K562 (cell line): ENCODE results near the gene ADD1. TPM values are rescaled to one million over a fixed set of nuclear protein-coding genes. Genes with fewer than 3 reads are reported as not detected.
A peak's percentile ranks its signal among the peaks of the same experiment; 100 is the strongest.

ENCODE experiments used
- ATF1 ChIP-seq, 2 experiments: fragments of 450-650 bp in 1 of 2; IDR thresholded peaks; 2 replicates each; pipeline ENCODE4 v1.6.1; 2016; ENCODE audit warnings: missing compliant biosample characterization in 1 of 2, missing genetic modification characterization in 1 of 2
- CBX3 ChIP-seq, 2 experiments: IDR thresholded peaks; 1 replicate in 1 of 2; 2 replicates in 1 of 2; pipeline ENCODE4 v1.6.1; 2012; ENCODE audit warnings: inconsistent platforms in 2 of 2, low read length in 2 of 2, borderline replicate concordance in 1 of 2, control low read depth in 1 of 2
- CEBPB ChIP-seq: fragments of 450-650 bp; IDR thresholded peaks from 2 replicates; pipeline ENCODE4 v1.6.1; 2016; ENCODE audit warnings: missing genetic modification characterization, missing compliant biosample characterization
- HDAC1 ChIP-seq, 2 experiments: fragments of 450-650 bp; IDR thresholded peaks; 2 replicates each; pipeline ENCODE4 v1.6.1; 2016 to 2017; ENCODE audit warnings: inconsistent platforms in 1 of 2, mild to moderate bottlenecking in 1 of 2, moderate library complexity in 1 of 2
- IFI16 ChIP-seq: fragments of 250-450 bp; sonication (Bioruptor Pico); IDR thresholded peaks from 2 replicates; pipeline ENCODE4 v2.1.2; 2022; ENCODE audit warnings: mild to moderate bottlenecking, inconsistent platforms
- KHSRP ChIP-seq: fragments of 450-650 bp; IDR thresholded peaks from 2 replicates; pipeline ENCODE4 v1.6.1; 2017
- KLF13 ChIP-seq: fragments of 450-650 bp; IDR thresholded peaks from 2 replicates; pipeline ENCODE4 v1.6.1; 2016; ENCODE audit warnings: missing genetic modification characterization, low read depth, mild to moderate bottlenecking, missing compliant biosample characterization, moderate library complexity, borderline replicate concordance
- MYBL2 ChIP-seq, 2 experiments: fragments of 450-650 bp in 1 of 2; sonication (generic) in 1 of 2; formaldehyde crosslinking in 1 of 2; IDR thresholded peaks; 2 replicates each; pipeline versions ENCODE4 v1.6.1 to v1.8.1; 2017 to 2022; ENCODE audit warnings: borderline replicate concordance in 1 of 2, inconsistent platforms in 1 of 2, low read depth in 1 of 2, mild to moderate bottlenecking in 1 of 2, missing genetic modification reagents in 1 of 2, moderate library complexity in 1 of 2
- NBN ChIP-seq: fragments of 450-650 bp; IDR thresholded peaks from 2 replicates; pipeline ENCODE4 v1.6.1; 2016; ENCODE audit warnings: low read depth, mild to moderate bottlenecking
- SMARCE1 ChIP-seq: fragments of 450-650 bp; IDR thresholded peaks from 2 replicates; pipeline ENCODE4 v1.7.1; 2016; ENCODE audit warnings: mild to moderate bottlenecking
- STAT5A ChIP-seq: IDR thresholded peaks from 2 replicates; pipeline ENCODE4 v1.6.1; 2012; ENCODE audit warnings: low read length, inconsistent platforms, borderline replicate concordance
- TCF7 ChIP-seq: sonication (generic); IDR thresholded peaks from 2 replicates; pipeline ENCODE4 v1.6.1; 2016; ENCODE audit warnings: antibody characterized with exemption, borderline replicate concordance
- ZC3H11A ChIP-seq: IDR thresholded peaks from 2 replicates; pipeline ENCODE4 v1.6.1; 2012; ENCODE audit warnings: low read depth, low read length, improper control_type of control experiment
- ZC3H4 ChIP-seq: sonication (generic); formaldehyde crosslinking; IDR thresholded peaks from 2 replicates; pipeline ENCODE4 v1.9.0; 2021; ENCODE audit warnings: missing genetic modification reagents, borderline replicate concordance
- ZNF311 ChIP-seq: fragments of 250-450 bp; sonication (Bioruptor Pico); IDR thresholded peaks from 2 replicates; pipeline ENCODE4 v1.4.0; 2020; ENCODE audit warnings: mild to moderate bottlenecking, moderate library complexity
- ZNF551 ChIP-seq: fragments of 250-450 bp; sonication (Bioruptor Pico); IDR thresholded peaks from 2 replicates; pipeline ENCODE4 v1.5.0; 2021; ENCODE audit warnings: mild to moderate bottlenecking, moderate library complexity
- polyA plus RNA-seq, 8 experiments: library from polyadenylated mRNA; depleted of rRNA in 4 of 8; stranded (reverse) in 5 of 8; unstranded in 3 of 8; fragments of >200 nt; fragmentation: Nextera tagmentation in 2 of 8; fragmentation: Illumina TruSeq in 1 of 8; extraction: Ambion mirVana in 2 of 8; extraction: Trizol in 1 of 8; gene quantifications; 2 replicates each; pipeline versions ENCODE4 v1.2.1 to v1.2.3, GENCODE V29; 2011 to 2014; ENCODE audit warnings: inconsistent platforms in 1 of 8, missing spikeins in 1 of 8
- total RNA-seq, 7 experiments: library from RNA; depleted of rRNA in 6 of 7; stranded (reverse); fragments of >200 nt in 6 of 7; fragmentation: Illumina TruSeq in 2 of 7; extraction: Trizol in 2 of 7; gene quantifications; 2 replicates each; pipeline versions ENCODE4 v1.2.1 to v1.2.3, GENCODE V29; 2011 to 2021; ENCODE audit warnings: low replicate concordance in 1 of 7
- TF ChIP-seq, protein P1 (sequence below): fragments of 250-450 bp; sonication (Bioruptor Pico); IDR thresholded peaks from 2 replicates; pipeline ENCODE4 v1.9.0; 2021; ENCODE audit warnings: mild to moderate bottlenecking, inconsistent platforms
- TF ChIP-seq, protein P2 (sequence below): sonication (generic); IDR thresholded peaks from 2 replicates; pipeline ENCODE4 v1.6.1; 2016
- TF ChIP-seq, protein P3 (sequence below): fragments of 250-450 bp; sonication (Bioruptor Pico); IDR thresholded peaks from 2 replicates; pipeline ENCODE4 v1.5.0; 2021
- TF ChIP-seq, protein P4 (sequence below): sonication (generic); formaldehyde crosslinking; IDR thresholded peaks from 2 replicates; pipeline ENCODE4 v1.4.0; 2020; ENCODE audit warnings: mild to moderate bottlenecking, missing genetic modification reagents
- TF ChIP-seq, protein P5 (sequence below): sonication (generic); formaldehyde crosslinking; IDR thresholded peaks from 2 replicates; pipeline ENCODE4 v1.8.0; 2022; ENCODE audit warnings: missing genetic modification reagents, mild to moderate bottlenecking, moderate library complexity, borderline replicate concordance

The ADD1 gene
- total and polyA plus RNA-seq, 9 of the 15 experiments (the other 6 are each of a cell fraction or from before 2014, with no cell fraction given), result 17.5 to 153 (median 74.0) TPM

DNA sequence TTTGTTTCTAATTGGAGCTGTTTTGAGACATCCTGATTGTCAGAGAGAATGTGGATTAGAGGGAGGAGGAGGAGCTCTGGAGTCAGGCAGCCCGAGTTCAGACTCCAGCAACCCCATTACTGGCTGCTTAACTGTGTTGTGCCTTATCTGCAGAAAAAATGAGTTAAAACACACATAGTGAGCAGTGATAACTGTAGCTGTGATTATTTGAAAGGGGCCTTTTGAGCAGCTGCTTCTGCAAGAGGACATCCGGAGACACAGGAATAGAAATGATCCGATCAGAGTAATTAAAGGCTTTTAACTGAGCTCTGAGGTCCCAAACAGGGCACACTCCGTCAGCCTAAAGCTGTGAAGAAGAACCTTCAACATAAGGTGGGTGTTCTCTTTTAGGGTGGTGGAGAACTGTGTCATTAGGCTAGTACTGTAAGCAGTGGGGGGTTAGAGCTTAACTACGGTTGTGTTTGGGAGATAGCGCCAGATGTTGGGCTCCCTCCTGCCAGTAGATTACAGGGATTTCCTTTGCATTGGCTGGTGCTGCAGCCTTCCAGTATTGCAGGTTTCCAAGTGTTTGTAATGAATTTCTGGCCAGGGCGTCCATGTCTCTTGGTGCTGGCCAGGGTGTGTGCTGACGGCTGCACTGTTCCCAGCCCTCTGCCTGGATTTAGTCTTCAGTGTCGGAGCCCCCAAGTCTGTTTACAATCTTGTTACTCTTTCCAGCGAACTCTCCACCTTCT lies 24.3 kb downstream of the ADD1 start (continued):
- no peak for TF ChIP-seq ZC3H11A
- 0 out of 2 replicates have a peak, but pooled peaks have one; percentile 39 for TF ChIP-seq KHSRP
- no peak for TF ChIP-seq ATF1 (CRISPR knock-in tag; IDR thresholded peaks at IDR 0.05)
- peak; percentile 61 for TF ChIP-seq ATF1 (tag; IDR thresholded peaks at IDR 0.05)
- TF ChIP-seq, protein P1, sequence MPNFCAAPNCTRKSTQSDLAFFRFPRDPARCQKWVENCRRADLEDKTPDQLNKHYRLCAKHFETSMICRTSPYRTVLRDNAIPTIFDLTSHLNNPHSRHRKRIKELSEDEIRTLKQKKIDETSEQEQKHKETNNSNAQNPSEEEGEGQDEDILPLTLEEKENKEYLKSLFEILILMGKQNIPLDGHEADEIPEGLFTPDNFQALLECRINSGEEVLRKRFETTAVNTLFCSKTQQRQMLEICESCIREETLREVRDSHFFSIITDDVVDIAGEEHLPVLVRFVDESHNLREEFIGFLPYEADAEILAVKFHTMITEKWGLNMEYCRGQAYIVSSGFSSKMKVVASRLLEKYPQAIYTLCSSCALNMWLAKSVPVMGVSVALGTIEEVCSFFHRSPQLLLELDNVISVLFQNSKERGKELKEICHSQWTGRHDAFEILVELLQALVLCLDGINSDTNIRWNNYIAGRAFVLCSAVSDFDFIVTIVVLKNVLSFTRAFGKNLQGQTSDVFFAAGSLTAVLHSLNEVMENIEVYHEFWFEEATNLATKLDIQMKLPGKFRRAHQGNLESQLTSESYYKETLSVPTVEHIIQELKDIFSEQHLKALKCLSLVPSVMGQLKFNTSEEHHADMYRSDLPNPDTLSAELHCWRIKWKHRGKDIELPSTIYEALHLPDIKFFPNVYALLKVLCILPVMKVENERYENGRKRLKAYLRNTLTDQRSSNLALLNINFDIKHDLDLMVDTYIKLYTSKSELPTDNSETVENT (CRISPR knock-in tag), result no peak
- TF ChIP-seq MYBL2 (IDR thresholded peaks at IDR 0.05; ENCODE audit: low read depth), result no peak
- TF ChIP-seq MYBL2 (CRISPR knock-in tag; IDR thresholded peaks at IDR 0.05; ENCODE audit: borderline replicate concordance), result no peak
- TF ChIP-seq TCF7, result no peak
- peak; percentile 81 for TF ChIP-seq NBN
- TF ChIP-seq, protein P2, sequence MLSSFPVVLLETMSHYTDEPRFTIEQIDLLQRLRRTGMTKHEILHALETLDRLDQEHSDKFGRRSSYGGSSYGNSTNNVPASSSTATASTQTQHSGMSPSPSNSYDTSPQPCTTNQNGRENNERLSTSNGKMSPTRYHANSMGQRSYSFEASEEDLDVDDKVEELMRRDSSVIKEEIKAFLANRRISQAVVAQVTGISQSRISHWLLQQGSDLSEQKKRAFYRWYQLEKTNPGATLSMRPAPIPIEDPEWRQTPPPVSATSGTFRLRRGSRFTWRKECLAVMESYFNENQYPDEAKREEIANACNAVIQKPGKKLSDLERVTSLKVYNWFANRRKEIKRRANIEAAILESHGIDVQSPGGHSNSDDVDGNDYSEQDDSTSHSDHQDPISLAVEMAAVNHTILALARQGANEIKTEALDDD, result peak; percentile 85
- 0 out of 2 replicates have a peak, but pooled peaks have one; percentile 3 for TF ChIP-seq KLF13 (tag)
- TF ChIP-seq, protein P3, sequence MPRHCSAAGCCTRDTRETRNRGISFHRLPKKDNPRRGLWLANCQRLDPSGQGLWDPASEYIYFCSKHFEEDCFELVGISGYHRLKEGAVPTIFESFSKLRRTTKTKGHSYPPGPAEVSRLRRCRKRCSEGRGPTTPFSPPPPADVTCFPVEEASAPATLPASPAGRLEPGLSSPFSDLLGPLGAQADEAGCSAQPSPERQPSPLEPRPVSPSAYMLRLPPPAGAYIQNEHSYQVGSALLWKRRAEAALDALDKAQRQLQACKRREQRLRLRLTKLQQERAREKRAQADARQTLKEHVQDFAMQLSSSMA (CRISPR knock-in tag), result no peak
- TF ChIP-seq, protein P4, sequence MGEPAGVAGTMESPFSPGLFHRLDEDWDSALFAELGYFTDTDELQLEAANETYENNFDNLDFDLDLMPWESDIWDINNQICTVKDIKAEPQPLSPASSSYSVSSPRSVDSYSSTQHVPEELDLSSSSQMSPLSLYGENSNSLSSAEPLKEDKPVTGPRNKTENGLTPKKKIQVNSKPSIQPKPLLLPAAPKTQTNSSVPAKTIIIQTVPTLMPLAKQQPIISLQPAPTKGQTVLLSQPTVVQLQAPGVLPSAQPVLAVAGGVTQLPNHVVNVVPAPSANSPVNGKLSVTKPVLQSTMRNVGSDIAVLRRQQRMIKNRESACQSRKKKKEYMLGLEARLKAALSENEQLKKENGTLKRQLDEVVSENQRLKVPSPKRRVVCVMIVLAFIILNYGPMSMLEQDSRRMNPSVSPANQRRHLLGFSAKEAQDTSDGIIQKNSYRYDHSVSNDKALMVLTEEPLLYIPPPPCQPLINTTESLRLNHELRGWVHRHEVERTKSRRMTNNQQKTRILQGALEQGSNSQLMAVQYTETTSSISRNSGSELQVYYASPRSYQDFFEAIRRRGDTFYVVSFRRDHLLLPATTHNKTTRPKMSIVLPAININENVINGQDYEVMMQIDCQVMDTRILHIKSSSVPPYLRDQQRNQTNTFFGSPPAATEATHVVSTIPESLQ (CRISPR knock-in tag), result no peak
- TF ChIP-seq IFI16 (CRISPR knock-in tag), result no peak
- peak; percentile 75 for TF ChIP-seq SMARCE1
- no peak for TF ChIP-seq ZNF311 (CRISPR knock-in tag)
- peak; percentile 60 to 97; a peak in 3 of 4 replicates for TF ChIP-seq HDAC1 (IDR thresholded peaks at IDR 0.05)
- peak in 1 of 2 experiments; percentile 78; a peak in 1 of 3 replicates for TF ChIP-seq CBX3 (IDR thresholded peaks at IDR 0.05; ENCODE audit: borderline replicate concordance in 1 of 2, low read length in 2 of 2)
- TF ChIP-seq CEBPB (tag), result no peak
- peak; percentile 85 for TF ChIP-seq STAT5A
- TF ChIP-seq ZNF551, result no peak
- TF ChIP-seq ZC3H4 (CRISPR knock-in tag), result no peak
- TF ChIP-seq, protein P5, sequence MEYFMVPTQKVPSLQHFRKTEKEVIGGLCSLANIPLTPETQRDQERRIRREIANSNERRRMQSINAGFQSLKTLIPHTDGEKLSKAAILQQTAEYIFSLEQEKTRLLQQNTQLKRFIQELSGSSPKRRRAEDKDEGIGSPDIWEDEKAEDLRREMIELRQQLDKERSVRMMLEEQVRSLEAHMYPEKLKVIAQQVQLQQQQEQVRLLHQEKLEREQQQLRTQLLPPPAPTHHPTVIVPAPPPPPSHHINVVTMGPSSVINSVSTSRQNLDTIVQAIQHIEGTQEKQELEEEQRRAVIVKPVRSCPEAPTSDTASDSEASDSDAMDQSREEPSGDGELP (CRISPR knock-in tag), result peak; percentile 48; the same call in 1 of the 2 replicates
